Stimulated activated CD4-positive, alpha-beta T cell treated with anti-CD3 and anti-CD28 coated beads, Interleukin-1b, Interleukin-23, amount 100 ng/mL, for 24 hours (primary cell): Measurements from ENCODE around the gene LRRC70.
"Not testable (repeated sequence)": the region's sequence is repeated elsewhere in the genome, so short reads cannot be mapped to it uniquely, and the experiment has no call there.

Experiments used
- DNase-seq, 4 experiments: peaks; one replicate each; pipeline ENCODE4 v3.0.0-alpha.2; 2020; ENCODE audit warnings: low read depth in 4 of 4, low spot score in 1 of 4

Gene LRRC70

GRCh38 chr5:62606878-62607277 lies 28.3 kb downstream of the LRRC70 start:
- DNase-seq, result no peak

- DNase-seq, result no peak
Measured at GRCh38 chr5:62607615-62608014, 29.0 kb downstream of the LRRC70 start.

- DNase-seq, result no peak
Measured at GRCh38 chr5:62608529-62609511, 30.2 kb downstream of the LRRC70 start.

- no peak for DNase-seq
Measured at GRCh38 chr5:62614355-62614754, 35.7 kb downstream of the LRRC70 start.

- no peak for DNase-seq
Measured at GRCh38 chr5:62616615-62617277, 38.1 kb downstream of the LRRC70 start.

- DNase-seq, result no peak
Measured at GRCh38 chr5:62617943-62618342, 39.3 kb downstream of the LRRC70 start.

GRCh38 chr5:62620761-62621160 lies 42.1 kb downstream of the LRRC70 start:
- no peak for DNase-seq

GRCh38 chr5:62621280-62621679 lies 42.7 kb downstream of the LRRC70 start:
- no peak for DNase-seq

GRCh38 chr5:62623271-62623670 lies 44.7 kb downstream of the LRRC70 start:
- DNase-seq, result no peak

- DNase-seq, result not testable (repeated sequence)
Measured at GRCh38 chr5:62624436-62624835, 45.8 kb downstream of the LRRC70 start.

GRCh38 chr5:62626534-62626933 lies 47.9 kb downstream of the LRRC70 start:
- no peak for DNase-seq

- no peak for DNase-seq
Measured at GRCh38 chr5:62627121-62627520, 48.5 kb downstream of the LRRC70 start.

- DNase-seq, result no peak
Measured at GRCh38 chr5:62627901-62628300, 49.3 kb downstream of the LRRC70 start.
